HepG2 (cell line): ENCODE measurements around the gene CDC34. TPM values are rescaled to one million over a fixed set of nuclear protein-coding genes. Genes with fewer than 3 reads are reported as not detected.

Experiments used
- BORCS8-MEF2B ChIP-seq: sonication (generic); formaldehyde crosslinking; IDR thresholded peaks from 2 replicates; pipeline ENCODE4 v1.8.0; 2022; ENCODE audit warnings: mild to moderate bottlenecking, missing genetic modification reagents
- ERF ChIP-seq: IDR thresholded peaks from 2 replicates; pipeline ENCODE4 v1.6.1; 2018; ENCODE audit warnings: missing biosample characterization, missing genetic modification reagents
- FOXP4 ChIP-seq: sonication (generic); formaldehyde crosslinking; IDR thresholded peaks from 2 replicates; pipeline ENCODE4 v1.4.0; 2020; ENCODE audit warnings: missing genetic modification reagents
- GTF3A ChIP-seq: sonication (generic); formaldehyde crosslinking; conservative IDR thresholded peaks from 2 replicates; pipeline ENCODE4 v1.4.0; 2020; ENCODE audit warnings: mild to moderate bottlenecking, missing genetic modification reagents
- KLF16 ChIP-seq, 2 experiments: sonication (generic) in 1 of 2; formaldehyde crosslinking in 1 of 2; IDR thresholded peaks; 2 replicates each; pipeline versions ENCODE4 v1.6.1 to v1.8.0; 2016 to 2023; ENCODE audit warnings: missing genetic modification reagents in 2 of 2, missing compliant biosample characterization in 1 of 2
- NCOR1 ChIP-seq: fragments of 200-600 bp; sonication (generic); IDR thresholded peaks from 2 replicates; pipeline ENCODE4 v1.7.0; 2017; ENCODE audit warnings: antibody characterized with exemption, low read length, borderline replicate concordance
- POGZ ChIP-seq: sonication (generic); formaldehyde crosslinking; IDR thresholded peaks from 2 replicates; pipeline ENCODE4 v1.4.0; 2020; ENCODE audit warnings: mild to moderate bottlenecking, missing genetic modification reagents
- PRDM15 ChIP-seq: sonication (generic); formaldehyde crosslinking; IDR thresholded peaks from 2 replicates; pipeline ENCODE4 v1.4.0; 2020; ENCODE audit warnings: missing genetic modification reagents
- SRF ChIP-seq: IDR thresholded peaks from 2 replicates; pipeline ENCODE4 v1.6.1; 2011; ENCODE audit warnings: mild to moderate bottlenecking, low read depth, low read length, moderate library complexity
- SUZ12 ChIP-seq: fragments of 150-350 bp; IDR thresholded peaks from 2 replicates; pipeline ENCODE4 v1.6.1; 2014; ENCODE audit warnings: low read depth, low read length
- TAF1 ChIP-seq: sonication (generic); formaldehyde crosslinking; IDR thresholded peaks from 2 replicates; pipeline ENCODE4 v1.4.0; 2020; ENCODE audit warnings: missing genetic modification reagents
- TFDP2 ChIP-seq: sonication (generic); formaldehyde crosslinking; IDR thresholded peaks from 2 replicates; pipeline ENCODE4 v1.4.0; 2020; ENCODE audit warnings: missing genetic modification reagents
- YEATS4 ChIP-seq: sonication (generic); formaldehyde crosslinking; IDR thresholded peaks from 2 replicates; pipeline ENCODE4 v1.4.0; 2020; ENCODE audit warnings: missing genetic modification reagents, borderline replicate concordance
- ZBTB20 ChIP-seq: sonication (generic); formaldehyde crosslinking; IDR thresholded peaks from 2 replicates; pipeline ENCODE4 v1.8.1; 2023; ENCODE audit warnings: missing genetic modification reagents, low read depth, mild to moderate bottlenecking, borderline replicate concordance
- ZNF431 ChIP-seq: sonication (generic); formaldehyde crosslinking; IDR thresholded peaks from 2 replicates; pipeline ENCODE4 v1.9.0; 2022; ENCODE audit warnings: missing genetic modification reagents, low read depth, mild to moderate bottlenecking, borderline replicate concordance
- ZNF512B ChIP-seq: sonication (generic); formaldehyde crosslinking; IDR thresholded peaks from 2 replicates; pipeline ENCODE4 v1.5.1; 2020; ENCODE audit warnings: missing genetic modification reagents, mild to moderate bottlenecking, borderline replicate concordance
- ZNF564 ChIP-seq: sonication (generic); formaldehyde crosslinking; IDR thresholded peaks from 2 replicates; pipeline ENCODE4 v1.8.1; 2023; ENCODE audit warnings: mild to moderate bottlenecking, missing genetic modification reagents
- ZNF652 ChIP-seq: IDR thresholded peaks from 2 replicates; pipeline ENCODE4 v1.6.1; 2016; ENCODE audit warnings: low read depth, borderline replicate concordance
- polyA plus RNA-seq, 8 experiments: library from polyadenylated mRNA; depleted of rRNA in 3 of 8; stranded (reverse) in 7 of 8; unstranded in 1 of 8; fragments of >200 nt; fragmentation: Illumina TruSeq in 4 of 8; extraction: Trizol in 4 of 8; gene quantifications; 2 replicates each; pipeline versions ENCODE4 v1.2.1 to v1.2.3, GENCODE V29; 2011 to 2016; ENCODE audit warnings: low read depth in 4 of 8, missing spikeins in 1 of 8, mixed read lengths in 1 of 8; ENCODE audit not compliant: insufficient read depth in 1 of 8
- total RNA-seq, 5 experiments: library from RNA; depleted of rRNA; stranded (reverse); fragments of >200 nt; fragmentation: Illumina TruSeq; extraction: Trizol; gene quantifications; 2 replicates each; pipeline ENCODE4 v1.2.3, GENCODE V29; 2016; ENCODE audit warnings: low read depth in 1 of 5

Gene CDC34
- total and polyA plus RNA-seq, 2 of the 13 experiments (the other 11 are each of a cell fraction or from before 2014, with no cell fraction given), result 138 to 150 TPM

- TF ChIP-seq NCOR1 (0 out of 2 replicates have a peak, but pooled peaks have one; percentile 14), YEATS4 (CRISPR knock-in tag) (peak; percentile 96), ZBTB20 (CRISPR knock-in tag) (no peak), TAF1 (CRISPR knock-in tag) (peak; percentile 69), ZNF652 (CRISPR knock-in tag) (no peak), ERF (peak; percentile 59; the same call in 1 of the 2 replicates), SUZ12 (peak; percentile 88), SRF (peak; percentile 69), TFDP2 (peak; percentile 94), ZNF564 (CRISPR knock-in tag) (peak; percentile 73; the same call in 1 of the 2 replicates), ZNF512B (CRISPR knock-in tag) (no peak), FOXP4 (peak; percentile 19; the same call in 1 of the 2 replicates), ZNF431 (CRISPR knock-in tag) (0 out of 2 replicates have a peak, but pooled peaks have one; percentile 78), KLF16 (CRISPR knock-in tag; IDR thresholded peaks at IDR 0.05) (peak in 1 of 2 experiments; percentile 69; a peak in 1 of 4 replicates), PRDM15 (CRISPR knock-in tag) (peak; percentile 73; the same call in 1 of the 2 replicates), BORCS8-MEF2B (CRISPR knock-in tag) (peak; percentile 41; the same call in 1 of the 2 replicates), GTF3A (CRISPR knock-in tag) (0 out of 2 replicates have a peak, but pooled peaks have one; percentile 55), POGZ (CRISPR knock-in tag) (no peak)
Measured at GRCh38 chr19:488505-489417, 42.8 kb upstream of the CDC34 start (continued).
